DND-41 (cell line): ENCODE measurements around the gene PAN3.

Source experiments
- ATAC-seq: fragments of 200-7000 bp; cut with Tn5 transposase; 3 replicates; pipeline ENCODE4 v1.9.1; 2021; ENCODE audit warnings: low read depth; ENCODE audit not compliant: insufficient read depth
- DNase-seq: peaks from one replicate; pipeline ENCODE4 v3.0.0-alpha.2; 2020
- H2AFZ ChIP-seq: 2 replicates; pipeline ENCODE4 v1.6.0; 2012; ENCODE audit warnings: low read depth, low read length
- H3K27ac ChIP-seq: 2 replicates; pipeline ENCODE4 v1.5.1; 2012; ENCODE audit warnings: low read length, inconsistent platforms
- H3K27me3 ChIP-seq: fragments of 200-600 bp; sonication (generic); 2 replicates; pipeline ENCODE4 v1.6.0; 2012; ENCODE audit warnings: low read length, mild to moderate bottlenecking, inconsistent platforms; ENCODE audit not compliant: insufficient read depth, poor library complexity
- H3K36me3 ChIP-seq: 2 replicates; pipeline ENCODE4 v1.5.1; 2012; ENCODE audit warnings: low read length, inconsistent platforms; ENCODE audit not compliant: insufficient read depth
- H3K4me1 ChIP-seq: 2 replicates; pipeline ENCODE4 v1.5.1; 2012; ENCODE audit warnings: mild to moderate bottlenecking, low read length; ENCODE audit not compliant: insufficient read depth
- H3K4me2 ChIP-seq: 2 replicates; pipeline ENCODE4 v1.6.0; 2012; ENCODE audit warnings: mild to moderate bottlenecking, moderate library complexity, low read length, inconsistent platforms; ENCODE audit not compliant: insufficient read depth
- H3K4me3 ChIP-seq, 2 experiments: fragments of 200-600 bp in 1 of 2; shearing (Covaris generic) in 1 of 2; 2 replicates each; pipeline ENCODE4 v1.5.1; 2012 to 2016; ENCODE audit warnings: inconsistent platforms in 2 of 2, low read length in 2 of 2, mild to moderate bottlenecking in 2 of 2, low read depth in 1 of 2, moderate library complexity in 1 of 2
- H3K79me2 ChIP-seq: 2 replicates; pipeline ENCODE4 v1.6.0; 2012; ENCODE audit warnings: low read length, inconsistent platforms; ENCODE audit not compliant: insufficient read depth
- H3K9ac ChIP-seq: 2 replicates; pipeline ENCODE4 v1.6.0; 2012; ENCODE audit warnings: low read depth, mild to moderate bottlenecking, inconsistent platforms, low read length, moderate library complexity
- H3K9me3 ChIP-seq: 2 replicates; pipeline ENCODE4 v1.5.1; 2012; ENCODE audit warnings: low read length, moderate library complexity, mild to moderate bottlenecking, inconsistent platforms; ENCODE audit not compliant: insufficient read depth, severe bottlenecking
- H4K20me1 ChIP-seq: 2 replicates; pipeline ENCODE4 v1.6.0; 2012; ENCODE audit warnings: low read length; ENCODE audit not compliant: insufficient read depth
- EZH2 ChIP-seq: IDR thresholded peaks from 3 replicates; pipeline ENCODE4 v1.6.1; 2012; ENCODE audit warnings: borderline replicate concordance, low read depth, mild to moderate bottlenecking, moderate library complexity, low read length, inconsistent platforms; ENCODE audit not compliant: severe bottlenecking
- TF ChIP-seq, protein P1 (sequence below): IDR thresholded peaks from 2 replicates; pipeline ENCODE4 v1.5.1; 2012; ENCODE audit warnings: borderline replicate concordance, low read length, moderate library complexity, mild to moderate bottlenecking; ENCODE audit not compliant: poor library complexity, severe bottlenecking; ENCODE audit errors: extremely low read depth

Gene PAN3

GRCh38 chr13:28339419-28339818 lies 201.1 kb downstream of the PAN3 start:
- no peak for TF ChIP-seq EZH2
- TF ChIP-seq, protein P1, sequence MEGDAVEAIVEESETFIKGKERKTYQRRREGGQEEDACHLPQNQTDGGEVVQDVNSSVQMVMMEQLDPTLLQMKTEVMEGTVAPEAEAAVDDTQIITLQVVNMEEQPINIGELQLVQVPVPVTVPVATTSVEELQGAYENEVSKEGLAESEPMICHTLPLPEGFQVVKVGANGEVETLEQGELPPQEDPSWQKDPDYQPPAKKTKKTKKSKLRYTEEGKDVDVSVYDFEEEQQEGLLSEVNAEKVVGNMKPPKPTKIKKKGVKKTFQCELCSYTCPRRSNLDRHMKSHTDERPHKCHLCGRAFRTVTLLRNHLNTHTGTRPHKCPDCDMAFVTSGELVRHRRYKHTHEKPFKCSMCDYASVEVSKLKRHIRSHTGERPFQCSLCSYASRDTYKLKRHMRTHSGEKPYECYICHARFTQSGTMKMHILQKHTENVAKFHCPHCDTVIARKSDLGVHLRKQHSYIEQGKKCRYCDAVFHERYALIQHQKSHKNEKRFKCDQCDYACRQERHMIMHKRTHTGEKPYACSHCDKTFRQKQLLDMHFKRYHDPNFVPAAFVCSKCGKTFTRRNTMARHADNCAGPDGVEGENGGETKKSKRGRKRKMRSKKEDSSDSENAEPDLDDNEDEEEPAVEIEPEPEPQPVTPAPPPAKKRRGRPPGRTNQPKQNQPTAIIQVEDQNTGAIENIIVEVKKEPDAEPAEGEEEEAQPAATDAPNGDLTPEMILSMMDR: no peak
- H3K9me3 ChIP-seq: no peaks in the 10 kb centered on the region
- no peak overlapping the region for H3K4me2 ChIP-seq
- no peak overlapping the region for H2AFZ ChIP-seq
- H3K36me3 ChIP-seq: no peaks in the 10 kb centered on the region
- H3K9ac ChIP-seq: no peak overlapping the region
- H3K27me3 ChIP-seq: no peaks in the 10 kb centered on the region
- ATAC-seq (no peak), DNase-seq (no peak)
- no peaks in the 10 kb centered on the region for H3K79me2 ChIP-seq
- no peak overlapping the region for H3K4me3 ChIP-seq
- H4K20me1 ChIP-seq: no peaks in the 10 kb centered on the region
- H3K4me1 ChIP-seq: no peaks in the 10 kb centered on the region; the same call in 1 of the 2 replicates
- no peak overlapping the region for H3K27ac ChIP-seq

DNA sequence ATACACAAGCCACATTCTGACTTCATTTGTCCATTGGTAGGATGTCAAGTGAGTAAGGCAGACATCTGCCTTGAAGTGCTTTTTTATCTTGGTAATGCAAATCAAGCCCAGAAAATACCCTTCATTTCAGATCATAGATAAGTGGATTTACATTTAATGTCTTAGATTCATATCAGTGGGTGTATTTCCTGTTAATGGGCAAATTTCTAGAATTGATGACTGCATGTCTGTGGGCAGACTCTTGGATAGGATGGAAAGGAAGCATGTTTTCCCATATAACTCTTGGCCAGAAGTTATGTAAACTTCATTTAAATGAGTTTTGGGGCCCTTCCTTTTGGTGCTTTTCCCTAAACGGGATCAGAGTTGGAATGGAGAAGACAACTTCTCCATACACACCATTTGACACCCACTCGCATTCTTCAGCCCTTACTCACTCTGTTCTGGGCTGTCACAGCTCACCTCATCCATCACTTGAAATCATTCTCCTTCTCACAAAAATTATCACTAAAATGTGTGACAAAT lies 202.0 kb downstream of the PAN3 start:
- TF ChIP-seq, protein P1: no peak
- TF ChIP-seq EZH2: no peak
- ATAC-seq (0 out of 3 replicates have a peak, but pooled peaks have one; percentile 24), DNase-seq (no peak)
- Histone ChIP-seq H4K20me1 (no peaks in the 10 kb centered on the region), H3K79me2 (no peaks in the 10 kb centered on the region), H3K36me3 (no peaks in the 10 kb centered on the region), H3K4me2 (no peak overlapping the region), H3K27me3 (no peaks in the 10 kb centered on the region), H3K4me3 (no peak overlapping the region), H3K9ac (no peak overlapping the region), H3K4me1 (no peaks in the 10 kb centered on the region; the same call in 1 of the 2 replicates), H3K27ac (no peak overlapping the region), H3K9me3 (no peaks in the 10 kb centered on the region), H2AFZ (no peak overlapping the region)

DNA sequence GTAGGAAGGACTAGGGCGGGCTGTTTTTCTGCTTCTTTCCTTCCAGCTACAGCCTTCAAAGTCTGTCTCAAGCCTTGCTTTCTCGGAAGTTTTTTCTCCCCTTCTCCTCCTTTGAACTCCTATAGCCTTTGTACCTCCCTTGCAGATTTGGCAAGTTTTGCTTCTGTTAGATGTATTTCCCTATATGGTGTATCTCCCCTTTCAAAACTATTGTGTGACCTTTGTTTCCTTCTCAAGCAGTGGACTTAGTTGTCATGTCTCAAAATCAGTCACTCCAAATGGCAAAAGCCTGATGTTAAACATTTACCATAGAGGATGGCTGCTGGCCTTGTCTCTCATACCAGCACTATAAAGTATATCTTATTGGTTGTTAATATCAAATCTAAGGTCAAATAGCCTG lies 203.9 kb downstream of the PAN3 start:
- Histone ChIP-seq H3K9ac (no peak overlapping the region), H3K9me3 (no peaks in the 10 kb centered on the region), H3K36me3 (no peaks in the 10 kb centered on the region), H3K79me2 (no peaks in the 10 kb centered on the region), H3K4me1 (peaks cover 3% of the 10 kb centered on the region; the same call in 1 of the 2 replicates), H4K20me1 (no peaks in the 10 kb centered on the region), H3K27me3 (no peaks in the 10 kb centered on the region), H2AFZ (no peak overlapping the region), H3K4me3 (no peak overlapping the region), H3K27ac (no peak overlapping the region), H3K4me2 (no peak overlapping the region)
- TF ChIP-seq EZH2: no peak
- TF ChIP-seq, protein P1: no peak
- no peak for DNase-seq
- no peak for ATAC-seq
